Esophagus (tissue), 2 donors: Measurements from ENCODE around the gene HCST. TPM values are rescaled to one million over a fixed set of nuclear protein-coding genes. Genes with fewer than 3 reads are reported as not detected.

Experiments
- H3K27ac ChIP-seq, 2 donors: one replicate each; pipeline ENCODE4 v1.5.1; 2013; ENCODE audit warnings: low read depth in 2 of 2, mild to moderate bottlenecking in 2 of 2, inconsistent platforms in 1 of 2, low read length in 1 of 2, moderate library complexity in 1 of 2
- H3K27me3 ChIP-seq, 2 donors: one replicate each; pipeline ENCODE4 v1.6.1; 2013; ENCODE audit warnings: low read length in 2 of 2, control low read depth in 1 of 2, mild to moderate bottlenecking in 1 of 2; ENCODE audit not compliant: insufficient read depth in 2 of 2, control insufficient read depth in 1 of 2
- H3K36me3 ChIP-seq, 2 donors: one replicate each; pipeline ENCODE4 v1.6.1; 2013; ENCODE audit warnings: low read length in 1 of 2; ENCODE audit not compliant: control insufficient read depth in 2 of 2, insufficient read depth in 2 of 2
- H3K4me1 ChIP-seq, 2 donors: one replicate each; pipeline ENCODE4 v1.6.1; 2013; ENCODE audit warnings: low read length in 1 of 2; ENCODE audit not compliant: control insufficient read depth in 2 of 2, insufficient read depth in 2 of 2
- H3K4me3 ChIP-seq, 2 donors: one replicate each; pipeline ENCODE4 v1.5.1; 2013; ENCODE audit warnings: low read length in 2 of 2, mild to moderate bottlenecking in 2 of 2, low read depth in 1 of 2, moderate library complexity in 1 of 2
- H3K9me3 ChIP-seq, 2 donors: one replicate each; pipeline ENCODE4 v1.6.1; 2013; ENCODE audit warnings: mild to moderate bottlenecking in 2 of 2, low read depth in 1 of 2, low read length in 1 of 2, moderate library complexity in 1 of 2; ENCODE audit not compliant: control insufficient read depth in 2 of 2, insufficient read depth in 1 of 2
- WGBS, 2 donors: extraction: QIAGEN DNeasy Blood & Tissue Kit; methylation state at CpG; one replicate each; pipeline ENCODE4 v1.1.7; 2013; 5-methylcytosine and 5-hydroxymethylcytosine counted together
- polyA plus RNA-seq, 2 donors: library from polyadenylated mRNA; stranded (reverse); fragments of 200-250 nt; gene quantifications; one replicate each; pipeline ENCODE4 v1.2.3, GENCODE V29; 2013
- donor health status: healthy with polysubstance abuse.
- donor health status: Bipolar disorder and iron deficiency.

Gene HCST
- polyA plus RNA-seq, 2 donors = 6.2 to 6.7 TPM

DNA sequence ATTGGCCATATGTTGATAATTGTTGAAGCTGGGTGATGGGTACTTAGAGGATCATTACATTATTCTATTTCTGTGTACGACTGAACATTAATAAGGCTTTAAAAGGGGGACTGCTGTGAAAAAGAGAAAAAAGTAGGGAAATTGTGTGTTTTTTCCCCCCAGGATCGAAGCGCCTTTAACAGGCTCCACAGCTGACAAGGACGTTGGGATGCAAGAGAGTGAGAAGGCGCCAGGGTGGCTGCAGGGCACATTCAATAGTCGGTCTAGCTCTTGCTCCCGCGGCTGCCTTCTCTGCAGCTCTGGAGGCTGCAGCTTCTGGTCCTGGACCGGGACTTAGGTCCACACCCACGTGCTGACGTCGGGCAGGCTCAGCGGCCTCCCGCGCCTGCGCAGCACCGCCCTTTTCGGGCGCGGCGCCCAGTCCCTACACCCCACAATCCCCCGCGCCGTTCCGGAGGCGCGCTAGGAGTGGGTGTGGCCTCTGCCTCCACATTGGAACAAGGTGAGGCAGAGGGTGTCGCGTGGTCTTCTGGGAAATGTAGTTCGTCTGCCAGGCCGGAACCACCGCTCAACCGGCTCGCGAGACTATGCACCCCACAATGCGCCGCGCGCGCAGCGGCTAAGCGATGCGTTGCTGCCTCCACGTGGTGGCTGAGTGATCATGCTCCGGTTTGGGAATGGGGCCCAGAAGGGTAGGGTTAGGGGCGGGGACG is 29.0 kb downstream of the HCST start:
- H3K9me3 ChIP-seq = no peaks in the 10 kb centered on the region
- H3K27me3 ChIP-seq = no peaks in the 10 kb centered on the region
- no peaks in the 10 kb centered on the region for H3K36me3 ChIP-seq
- WGBS, 2 donors = 1% methylated on average over 42 to 47 of the region's 47 CpGs
- peaks cover 0 to 5% of the 10 kb centered on the region in 2 donors for H3K4me1 ChIP-seq
- H3K4me3 ChIP-seq = peak overlapping the region in 1 of 2 donors; percentile 26
- peak overlapping the region; percentile 50 to 59 for H3K27ac ChIP-seq

DNA sequence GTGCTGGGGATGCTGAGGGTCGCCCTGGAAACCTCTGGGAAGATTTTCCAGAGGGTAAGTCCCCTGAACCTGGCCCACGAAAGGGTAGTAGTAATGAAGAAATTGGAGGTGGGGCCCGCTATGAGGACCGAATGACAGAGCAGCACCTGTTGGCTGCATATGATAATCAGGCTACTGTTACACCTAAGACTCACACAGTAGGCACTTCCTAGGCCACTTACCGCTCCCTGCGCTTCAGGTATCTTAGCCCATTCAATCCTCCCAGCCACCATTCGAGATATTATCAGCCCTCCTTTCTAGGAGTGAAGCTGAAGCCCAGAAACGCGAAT is 29.5 kb downstream of the HCST start:
- H3K27me3 ChIP-seq = no peaks in the 10 kb centered on the region
- no peaks in the 10 kb centered on the region for H3K36me3 ChIP-seq
- H3K27ac ChIP-seq = no peak overlapping the region
- H3K4me1 ChIP-seq = peaks cover 0 to 5% of the 10 kb centered on the region in 2 donors
- H3K9me3 ChIP-seq = no peaks in the 10 kb centered on the region
- no peak overlapping the region for H3K4me3 ChIP-seq
- WGBS, 2 donors = 6 to 9% methylated on average over 9 of the region's 9 CpGs

DNA sequence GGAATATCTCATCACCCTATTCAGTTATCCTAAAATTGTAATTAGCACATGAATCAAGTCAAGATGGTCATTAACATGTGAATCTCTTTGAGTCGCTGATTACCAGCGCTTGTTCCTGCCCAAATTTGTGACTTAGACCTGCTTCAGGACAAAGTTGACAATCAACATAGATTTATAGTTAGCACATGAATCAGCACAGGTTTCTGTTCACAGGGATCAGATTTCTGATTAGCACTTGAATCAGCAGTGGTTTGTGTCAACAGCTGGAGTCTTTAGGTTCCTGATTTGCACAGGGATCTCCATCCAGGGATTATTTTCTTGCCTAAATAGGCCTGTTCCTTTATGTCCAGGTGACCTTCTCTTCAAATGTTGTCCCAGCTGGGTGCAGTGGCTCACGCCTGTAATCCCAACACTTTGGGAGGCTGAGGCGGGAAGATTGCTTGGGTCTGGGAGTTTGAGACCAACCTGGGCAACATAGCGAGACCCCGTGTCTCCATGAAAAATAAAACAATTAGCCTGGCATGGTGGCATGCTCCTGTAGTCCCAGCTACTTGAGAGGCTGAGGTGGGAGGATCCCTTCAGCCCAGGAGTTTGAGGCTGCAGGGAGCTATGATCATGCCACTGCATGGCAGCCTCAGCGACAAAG is 30.1 kb downstream of the HCST start:
- 52 to 54% methylated on average over 7 of the region's 7 CpGs for WGBS, 2 donors
- Histone ChIP-seq H3K4me3 (no peak overlapping the region), H3K4me1 (peaks cover 0 to 8% of the 10 kb centered on the region in 2 donors), H3K27ac (no peak overlapping the region), H3K27me3 (no peaks in the 10 kb centered on the region), H3K36me3 (no peaks in the 10 kb centered on the region), H3K9me3 (no peaks in the 10 kb centered on the region)

DNA sequence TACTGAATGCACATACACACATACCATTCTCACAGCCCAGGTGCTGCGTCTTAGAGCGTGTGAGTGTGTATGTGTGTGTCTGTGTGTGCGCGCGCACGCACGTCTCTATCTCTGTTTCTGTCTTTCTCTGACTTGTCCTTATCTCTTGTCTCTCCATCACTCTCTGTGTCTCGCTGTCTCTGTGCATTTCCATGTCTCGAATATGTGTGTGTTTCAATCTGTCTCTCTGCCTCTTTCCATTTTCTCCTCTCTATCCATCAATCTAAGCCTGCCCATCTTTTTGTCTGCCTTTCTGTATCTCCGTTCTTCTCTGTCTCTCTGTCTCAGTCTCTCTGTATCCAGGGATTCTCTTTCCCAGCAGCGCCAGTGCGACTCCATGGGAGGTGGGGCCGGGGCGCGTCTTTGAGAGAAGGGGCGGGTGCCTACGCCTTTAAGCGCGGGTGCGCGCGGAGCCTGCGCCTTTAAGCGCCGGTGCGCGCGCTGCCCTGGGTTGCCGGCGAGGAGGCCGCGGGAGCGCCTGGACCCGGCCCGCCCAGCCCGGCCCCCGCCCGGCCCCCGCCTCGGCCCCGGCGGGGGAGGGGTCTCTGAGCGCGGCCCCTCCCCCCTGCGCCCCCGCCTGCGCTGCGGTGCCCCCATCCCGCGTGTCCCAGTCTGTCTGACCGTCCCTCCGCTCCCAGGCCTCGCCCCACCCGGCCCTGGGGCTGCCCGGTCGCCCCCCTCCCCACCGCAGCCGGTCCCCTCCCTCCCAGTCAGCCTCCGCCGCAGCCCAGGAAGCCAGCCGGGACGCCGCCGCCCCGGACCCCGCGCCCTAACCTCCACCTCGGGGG is 33.8 kb downstream of the HCST start, which contains the start of gene LRFN3:
Gene LRFN3, plus strand, starts transcription at position 464 of the 827 bp plus-strand sequence. CDS start 3,052 bp downstream, outside the sequence.
- Histone ChIP-seq H3K27ac (peak within 1 kb of the TSS; percentile 70 to 73), H3K9me3 (no peaks in the 10 kb centered on the region), H3K4me1 (peaks cover 9 to 24% of the 10 kb centered on the region in 2 donors), H3K4me3 (peak within 1 kb of the TSS; percentile 53 to 90), H3K27me3 (no peaks in the 10 kb centered on the region), H3K36me3 (peaks cover 0 to 17% of the 10 kb centered on the region in 2 donors)
- WGBS, 2 donors = 2 to 3% methylated on average over 48 to 67 of the region's 68 CpGs

DNA sequence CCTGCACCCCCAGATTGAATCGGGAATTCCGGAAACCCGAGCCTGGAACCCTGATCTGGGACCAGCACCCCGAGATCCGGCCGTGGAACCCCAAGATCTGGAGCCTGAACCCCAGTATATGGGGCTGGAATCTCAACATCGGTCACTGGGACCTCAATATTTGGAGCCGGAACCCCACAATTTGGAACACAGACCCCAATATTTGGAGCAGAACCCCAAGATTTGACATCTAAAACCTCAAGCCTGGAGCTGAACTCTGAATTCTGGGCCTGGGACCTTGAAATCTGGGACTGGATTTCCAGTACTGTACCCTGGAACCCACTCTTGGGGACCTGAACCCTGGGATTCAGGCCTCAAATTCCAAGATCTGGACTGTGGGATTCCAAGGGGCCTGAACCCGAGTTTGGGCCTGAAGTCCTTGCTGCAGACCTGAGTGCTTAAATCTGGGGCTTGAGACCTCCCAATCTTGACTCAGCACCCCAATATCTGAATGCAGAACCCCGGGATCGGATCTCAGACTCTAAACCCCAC is 34.5 kb downstream of the HCST start:
- 16 to 17% methylated on average over 11 of the region's 11 CpGs for WGBS, 2 donors
- H3K4me3 ChIP-seq = peak overlapping the region; percentile 53 to 90
- no peaks in the 10 kb centered on the region for H3K9me3 ChIP-seq
- peaks cover 0 to 17% of the 10 kb centered on the region in 2 donors for H3K36me3 ChIP-seq
- H3K27me3 ChIP-seq = no peaks in the 10 kb centered on the region
- peaks cover 9 to 24% of the 10 kb centered on the region in 2 donors for H3K4me1 ChIP-seq
- peak overlapping the region; percentile 70 to 73 for H3K27ac ChIP-seq

DNA sequence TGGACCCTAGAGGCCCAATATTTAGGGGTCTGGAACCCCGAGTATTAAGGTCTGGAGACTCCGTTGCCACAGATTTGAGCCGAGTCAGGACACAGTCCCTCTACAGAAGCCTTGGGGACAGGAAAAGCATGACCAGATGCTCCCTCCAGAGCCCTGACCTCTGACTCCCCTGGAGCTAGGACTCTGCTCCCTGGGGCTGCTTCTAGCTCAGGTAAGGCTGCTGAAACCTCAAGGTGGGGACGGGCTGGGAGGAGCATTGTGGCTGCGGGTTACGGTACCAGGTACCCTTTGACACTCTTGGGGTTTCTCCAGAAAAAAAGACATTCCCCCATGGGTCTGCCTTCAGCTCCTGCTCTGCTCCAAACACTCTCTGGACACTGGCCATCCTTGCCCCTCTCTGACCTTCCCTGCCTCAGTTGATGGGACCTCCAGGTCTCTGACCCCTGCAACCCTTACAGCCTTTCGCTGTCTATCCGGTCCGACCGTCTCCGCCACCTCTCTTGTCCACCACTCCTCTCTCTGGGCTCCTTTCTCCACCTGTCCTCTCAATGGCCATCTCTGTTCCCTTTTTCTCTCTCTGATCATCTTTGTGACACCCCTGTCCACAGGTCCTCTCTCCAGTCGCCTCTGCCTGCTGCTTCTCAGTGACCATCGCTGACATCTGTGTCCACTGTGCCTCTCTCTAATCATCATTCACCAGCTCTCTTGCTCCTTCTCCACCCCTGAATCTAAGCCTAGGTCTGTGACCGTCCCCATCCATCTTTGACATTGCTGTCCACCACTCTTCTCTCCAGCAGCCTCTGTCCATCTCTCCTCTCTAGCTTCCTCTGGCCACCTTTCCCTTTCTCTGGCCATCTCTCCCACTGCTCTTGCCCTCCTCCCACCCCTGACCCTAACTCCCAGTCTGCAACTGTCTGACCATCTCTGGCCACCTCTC is 35.3 kb downstream of the HCST start:
- peak overlapping the region; percentile 53 to 90 for H3K4me3 ChIP-seq
- no peaks in the 10 kb centered on the region for H3K9me3 ChIP-seq
- H3K36me3 ChIP-seq = peaks cover 0 to 17% of the 10 kb centered on the region in 2 donors
- H3K27ac ChIP-seq = peak overlapping the region in 1 of 2 donors; percentile 28
- H3K27me3 ChIP-seq = no peaks in the 10 kb centered on the region
- peaks cover 9 to 24% of the 10 kb centered on the region in 2 donors for H3K4me1 ChIP-seq
- WGBS, 2 donors = 49% methylated on average over 14 of the region's 14 CpGs

DNA sequence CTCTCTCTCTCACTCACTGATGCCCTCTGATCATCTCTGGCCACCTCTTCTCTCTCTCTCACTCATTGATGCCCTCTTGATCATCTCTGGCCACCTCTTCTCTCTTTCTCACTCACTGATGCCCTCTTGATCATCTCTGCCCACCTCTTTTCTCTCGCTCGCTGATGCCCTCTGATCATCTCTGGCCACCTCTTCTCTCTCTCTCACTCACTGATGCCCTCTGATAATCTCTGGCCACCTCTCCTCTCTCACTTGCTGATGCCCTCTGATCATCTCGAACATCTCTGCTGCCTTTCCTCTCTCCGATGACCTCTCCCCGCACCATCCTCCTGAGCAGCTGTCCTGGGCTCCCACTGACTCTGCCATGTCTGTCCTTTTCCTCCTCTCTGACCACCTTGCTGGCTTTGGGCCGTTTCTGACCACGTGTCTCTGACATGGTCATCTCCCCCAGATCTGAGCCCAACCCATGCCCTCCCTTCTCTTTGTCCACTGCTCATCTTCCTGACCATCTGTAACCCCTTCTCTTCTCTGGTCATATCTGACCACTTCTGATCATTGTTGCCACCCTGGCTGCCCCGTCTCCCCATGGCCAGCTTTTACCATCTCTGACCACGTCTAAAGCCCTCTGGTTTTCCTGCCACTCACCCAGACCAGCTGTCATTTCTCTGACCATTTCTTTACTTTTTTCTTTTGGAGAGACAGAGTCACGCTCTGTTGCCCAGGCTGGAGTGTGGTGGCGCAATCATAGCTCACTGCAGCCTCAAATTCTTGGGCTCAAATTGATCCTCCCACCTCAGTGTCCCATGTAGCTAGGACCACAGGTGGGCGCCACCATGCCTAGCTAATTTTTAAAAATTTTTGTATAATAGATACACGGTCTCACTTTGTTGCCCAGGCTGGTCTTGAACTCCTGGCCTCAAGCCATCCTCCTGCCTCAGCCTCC is 36.2 kb downstream of the HCST start:
- peaks cover 9 to 24% of the 10 kb centered on the region in 2 donors for H3K4me1 ChIP-seq
- no peaks in the 10 kb centered on the region for H3K27me3 ChIP-seq
- H3K9me3 ChIP-seq = no peaks in the 10 kb centered on the region
- H3K27ac ChIP-seq = peak overlapping the region in 1 of 2 donors; percentile 28
- WGBS, 2 donors = 81 to 82% methylated on average over 13 of the region's 13 CpGs
- peak overlapping the region in 1 of 2 donors; percentile 14 for H3K4me3 ChIP-seq
- peaks cover 0 to 17% of the 10 kb centered on the region in 2 donors for H3K36me3 ChIP-seq
